ENCODE results near the gene PPFIA2.

PPFIA2 gene

GRCh38 chr12:81499809-81500208 lies 259.3 kb downstream of the PPFIA2 start:
- intact Hi-C loops (cut with micrococcal nuclease): no loop called here
- no peaks in the 10 kb centered on the region for H3K27me3 Mint-ChIP-seq
- H3K4me1 Mint-ChIP-seq (ENCODE audit: low read depth): no peaks in the 10 kb centered on the region
- H3K27ac Mint-ChIP-seq: no peak overlapping the region
- no peaks in the 10 kb centered on the region for H3K36me3 Mint-ChIP-seq (ENCODE audit: low read depth)
- no peaks in the 10 kb centered on the region for H3K9me3 Mint-ChIP-seq
- H3K4me3 Mint-ChIP-seq: no peak overlapping the region

GRCh38 chr12:81492131-81492720 lies 266.9 kb downstream of the PPFIA2 start:
- H3K27ac Mint-ChIP-seq: no peak overlapping the region
- intact Hi-C loops (cut with micrococcal nuclease): no loop called here

GRCh38 chr12:81472934-81473333 lies 286.2 kb downstream of the PPFIA2 start:
- intact Hi-C loops (cut with micrococcal nuclease): no loop called here
- H3K9me3 Mint-ChIP-seq: no peaks in the 10 kb centered on the region
- H3K4me3 Mint-ChIP-seq: no peak overlapping the region
- H3K36me3 Mint-ChIP-seq (ENCODE audit: low read depth): no peaks in the 10 kb centered on the region
- H3K4me1 Mint-ChIP-seq (ENCODE audit: low read depth): no peaks in the 10 kb centered on the region
- no peaks in the 10 kb centered on the region for H3K27me3 Mint-ChIP-seq
- no peak overlapping the region for H3K27ac Mint-ChIP-seq

More at GRCh38 chr12:81492131-81492720, 266.9 kb downstream of the PPFIA2 start:
- Mint-ChIP-seq H3K36me3 (ENCODE audit: low read depth) (no peaks in the 10 kb centered on the region), H3K4me3 (no peak overlapping the region), H3K9me3 (no peaks in the 10 kb centered on the region), H3K4me1 (ENCODE audit: low read depth) (no peaks in the 10 kb centered on the region), H3K27me3 (no peaks in the 10 kb centered on the region)

GRCh38 chr12:81470923-81471322 lies 288.2 kb downstream of the PPFIA2 start:
- Mint-ChIP-seq H3K27me3 (no peaks in the 10 kb centered on the region), H3K4me1 (ENCODE audit: low read depth) (no peaks in the 10 kb centered on the region), H3K27ac (no peak overlapping the region), H3K4me3 (no peak overlapping the region), H3K36me3 (ENCODE audit: low read depth) (no peaks in the 10 kb centered on the region), H3K9me3 (no peaks in the 10 kb centered on the region)
- intact Hi-C loops (cut with micrococcal nuclease): no loop called here

GRCh38 chr12:81468206-81468605 lies 290.9 kb downstream of the PPFIA2 start:
- H3K9me3 Mint-ChIP-seq: no peaks in the 10 kb centered on the region

GRCh38 chr12:81465876-81466275 lies 293.3 kb downstream of the PPFIA2 start:
- H3K27me3 Mint-ChIP-seq: no peaks in the 10 kb centered on the region
- no peak overlapping the region for H3K27ac Mint-ChIP-seq
- H3K36me3 Mint-ChIP-seq (ENCODE audit: low read depth): no peaks in the 10 kb centered on the region
- H3K4me3 Mint-ChIP-seq: no peak overlapping the region
- no peaks in the 10 kb centered on the region for H3K9me3 Mint-ChIP-seq
- H3K4me1 Mint-ChIP-seq (ENCODE audit: low read depth): no peaks in the 10 kb centered on the region
- intact Hi-C loops (cut with micrococcal nuclease): no loop called here

More at GRCh38 chr12:81468206-81468605, 290.9 kb downstream of the PPFIA2 start:
- Mint-ChIP-seq H3K4me3 (no peak overlapping the region), H3K27ac (no peak overlapping the region), H3K36me3 (ENCODE audit: low read depth) (no peaks in the 10 kb centered on the region), H3K27me3 (no peaks in the 10 kb centered on the region), H3K4me1 (ENCODE audit: low read depth) (no peaks in the 10 kb centered on the region)
- intact Hi-C loops (cut with micrococcal nuclease): no loop called here

GRCh38 chr12:81465191-81465590 lies 294.0 kb downstream of the PPFIA2 start:
- intact Hi-C loops (cut with micrococcal nuclease): no loop called here
- no peaks in the 10 kb centered on the region for H3K27me3 Mint-ChIP-seq
- H3K36me3 Mint-ChIP-seq (ENCODE audit: low read depth): no peaks in the 10 kb centered on the region
- no peak overlapping the region for H3K27ac Mint-ChIP-seq
- no peaks in the 10 kb centered on the region for H3K4me1 Mint-ChIP-seq (ENCODE audit: low read depth)
- H3K9me3 Mint-ChIP-seq: no peaks in the 10 kb centered on the region
- H3K4me3 Mint-ChIP-seq: no peak overlapping the region

GRCh38 chr12:81461163-81461562 lies 298.0 kb downstream of the PPFIA2 start:
- H3K27me3 Mint-ChIP-seq: no peaks in the 10 kb centered on the region
- H3K27ac Mint-ChIP-seq: no peak overlapping the region
- H3K4me3 Mint-ChIP-seq: no peak overlapping the region
- H3K4me1 Mint-ChIP-seq (ENCODE audit: low read depth): no peaks in the 10 kb centered on the region
- no peaks in the 10 kb centered on the region for H3K36me3 Mint-ChIP-seq (ENCODE audit: low read depth)
- no peaks in the 10 kb centered on the region for H3K9me3 Mint-ChIP-seq
- intact Hi-C loops (cut with micrococcal nuclease): no loop called here

GRCh38 chr12:81450920-81451739 lies 308.0 kb downstream of the PPFIA2 start:
- no peak overlapping the region for H3K27ac Mint-ChIP-seq
- H3K4me3 Mint-ChIP-seq: no peak overlapping the region
- no peaks in the 10 kb centered on the region for H3K4me1 Mint-ChIP-seq (ENCODE audit: low read depth)
- H3K27me3 Mint-ChIP-seq: no peaks in the 10 kb centered on the region
- no peaks in the 10 kb centered on the region for H3K9me3 Mint-ChIP-seq
- no peaks in the 10 kb centered on the region for H3K36me3 Mint-ChIP-seq (ENCODE audit: low read depth)
- intact Hi-C loops (cut with micrococcal nuclease): no loop called here

- no peaks in the 10 kb centered on the region for H3K9me3 Mint-ChIP-seq
- H3K4me1 Mint-ChIP-seq (ENCODE audit: low read depth): no peaks in the 10 kb centered on the region
- H3K27ac Mint-ChIP-seq: no peak overlapping the region
- no peaks in the 10 kb centered on the region for H3K27me3 Mint-ChIP-seq
- no peaks in the 10 kb centered on the region for H3K36me3 Mint-ChIP-seq (ENCODE audit: low read depth)
- no peak overlapping the region for H3K4me3 Mint-ChIP-seq
- intact Hi-C loops (cut with micrococcal nuclease): no loop called here
Observed at GRCh38 chr12:81441629-81442028, 317.5 kb downstream of the PPFIA2 start.

- intact Hi-C loops (cut with micrococcal nuclease): no loop called here
- Mint-ChIP-seq H3K4me3 (no peak overlapping the region), H3K36me3 (ENCODE audit: low read depth) (no peaks in the 10 kb centered on the region), H3K27me3 (no peaks in the 10 kb centered on the region), H3K27ac (no peak overlapping the region), H3K9me3 (no peaks in the 10 kb centered on the region), H3K4me1 (ENCODE audit: low read depth) (no peaks in the 10 kb centered on the region)
Observed at GRCh38 chr12:81440001-81440400, 319.1 kb downstream of the PPFIA2 start.

GRCh38 chr12:81439344-81439743 lies 319.8 kb downstream of the PPFIA2 start:
- intact Hi-C loops (cut with micrococcal nuclease): no loop called here
- no peak overlapping the region for H3K27ac Mint-ChIP-seq
- no peak overlapping the region for H3K4me3 Mint-ChIP-seq
- no peaks in the 10 kb centered on the region for H3K9me3 Mint-ChIP-seq
- no peaks in the 10 kb centered on the region for H3K27me3 Mint-ChIP-seq
- no peaks in the 10 kb centered on the region for H3K36me3 Mint-ChIP-seq (ENCODE audit: low read depth)
- no peaks in the 10 kb centered on the region for H3K4me1 Mint-ChIP-seq (ENCODE audit: low read depth)

GRCh38 chr12:81417056-81417455 lies 342.1 kb downstream of the PPFIA2 start:
- Mint-ChIP-seq H3K27ac (no peak overlapping the region), H3K27me3 (no peaks in the 10 kb centered on the region), H3K4me3 (no peak overlapping the region), H3K9me3 (peaks cover 22% of the 10 kb centered on the region), H3K4me1 (ENCODE audit: low read depth) (no peaks in the 10 kb centered on the region), H3K36me3 (ENCODE audit: low read depth) (no peaks in the 10 kb centered on the region)
- intact Hi-C loops (cut with micrococcal nuclease): no loop called here

- Mint-ChIP-seq H3K27me3 (no peaks in the 10 kb centered on the region), H3K4me1 (ENCODE audit: low read depth) (no peaks in the 10 kb centered on the region), H3K36me3 (ENCODE audit: low read depth) (no peaks in the 10 kb centered on the region), H3K9me3 (peaks cover 17% of the 10 kb centered on the region), H3K27ac (no peak overlapping the region), H3K4me3 (no peak overlapping the region)
- intact Hi-C loops (cut with micrococcal nuclease): no loop called here
Observed at GRCh38 chr12:81416571-81416970, 342.6 kb downstream of the PPFIA2 start.

GRCh38 chr12:81414441-81414840 lies 344.7 kb downstream of the PPFIA2 start:
- Mint-ChIP-seq H3K36me3 (ENCODE audit: low read depth) (no peaks in the 10 kb centered on the region), H3K4me3 (no peak overlapping the region), H3K27ac (no peak overlapping the region), H3K27me3 (no peaks in the 10 kb centered on the region), H3K4me1 (ENCODE audit: low read depth) (no peaks in the 10 kb centered on the region), H3K9me3 (no peaks in the 10 kb centered on the region)
- intact Hi-C loops (cut with micrococcal nuclease): no loop called here
